Endodermal cell (in vitro differentiated cells): Measurements from ENCODE around the gene PITPNM3. TPM values are rescaled to one million over a fixed set of nuclear protein-coding genes. Genes with fewer than 3 reads are reported as not detected.

Source experiments
- DNase-seq: peaks from one replicate; pipeline ENCODE4 v3.0.0-alpha.2; 2017
- H3K27ac ChIP-seq: 2 replicates; pipeline ENCODE4 v1.5.1; 2013; ENCODE audit warnings: mild to moderate bottlenecking, low read depth, low read length, moderate library complexity
- H3K27me3 ChIP-seq: 2 replicates; pipeline ENCODE4 v1.6.1; 2013; ENCODE audit warnings: mild to moderate bottlenecking, low read length, moderate library complexity; ENCODE audit not compliant: insufficient read depth, control insufficient read depth, poor library complexity, severe bottlenecking
- H3K36me3 ChIP-seq: 2 replicates; pipeline ENCODE4 v1.7.0; 2013; ENCODE audit warnings: mild to moderate bottlenecking, low read length, moderate library complexity; ENCODE audit not compliant: control insufficient read depth, insufficient read depth
- H3K4me1 ChIP-seq: one replicate; pipeline ENCODE4 v1.7.0; 2013; ENCODE audit warnings: low read length; ENCODE audit not compliant: control insufficient read depth, insufficient read depth
- H3K4me3 ChIP-seq: 2 replicates; pipeline ENCODE4 v1.5.1; 2013; ENCODE audit warnings: mild to moderate bottlenecking, low read length, moderate library complexity
- H3K9ac ChIP-seq: 2 replicates; pipeline ENCODE4 v1.6.1; 2013; ENCODE audit warnings: mild to moderate bottlenecking, low read length, moderate library complexity; ENCODE audit not compliant: poor library complexity, severe bottlenecking; ENCODE audit errors: extremely low read depth
- H3K9me3 ChIP-seq: 2 replicates; pipeline ENCODE4 v1.6.1; 2013; ENCODE audit warnings: mild to moderate bottlenecking, low read length, moderate library complexity; ENCODE audit not compliant: control insufficient read depth
- H3K27ac Mint-ChIP-seq: 2 replicates; pipeline ENCODE4 v1.8.0; 2020; ENCODE audit warnings: mixed read lengths
- H3K27me3 Mint-ChIP-seq: 2 replicates; pipeline ENCODE4 v1.8.0; 2021; ENCODE audit warnings: mild to moderate bottlenecking, mixed read lengths; ENCODE audit not compliant: insufficient read depth
- H3K36me3 Mint-ChIP-seq: 2 replicates; pipeline ENCODE4 v1.8.0; 2020; ENCODE audit warnings: low read depth, mixed read lengths
- H3K4me1 Mint-ChIP-seq: 2 replicates; pipeline ENCODE4 v1.8.0; 2020; ENCODE audit warnings: mixed read lengths
- H3K4me3 Mint-ChIP-seq: 2 replicates; pipeline ENCODE4 v1.8.0; 2020; ENCODE audit warnings: mild to moderate bottlenecking, moderate library complexity, mixed read lengths
- H3K9me3 Mint-ChIP-seq: 2 replicates; pipeline ENCODE4 v1.8.0; 2020; ENCODE audit warnings: mild to moderate bottlenecking, mixed read lengths
- CTCF ChIP-seq: fragments of 200-600 bp; sonication (generic); conservative IDR thresholded peaks from 2 replicates; pipeline ENCODE4 v1.5.0; 2021; ENCODE audit warnings: antibody characterized with exemption, mild to moderate bottlenecking
- WGBS, 2 experiments: methylation state at CpG; one replicate each; pipeline versions ENCODE4 v1.1.5 to v1.1.7; 2013; ENCODE audit warnings: missing lambda C conversion rate in 2 of 2, mixed read lengths in 1 of 2; ENCODE audit not compliant: insufficient coverage in 1 of 2, insufficient read length in 1 of 2; 5-methylcytosine and 5-hydroxymethylcytosine counted together
- long read RNA-seq, 4 experiments: library from polyadenylated mRNA in 2 of 4; library from RNA in 1 of 4; library from capped mRNA in 1 of 4; stranded (forward) in 3 of 4; unstranded in 1 of 4; transcript quantifications; one replicate each; pipeline ENCODE4 v2.0.0, GENCODE V29; 2020 to 2021; ENCODE audit warnings: inconsistent platforms in 1 of 4
- polyA plus RNA-seq, 2 experiments: library from polyadenylated mRNA; stranded (reverse); fragments of 50-300 nt; gene quantifications; one replicate each; pipeline ENCODE4 v1.2.3, GENCODE V29; 2013
- total RNA-seq, 2 donors: library from RNA; stranded (reverse); fragmentation: NEBNext Ultra II Directional in 1 of 2; extraction: Animal tissue kit (Norgen Biotek cat#: 25700) in 1 of 2; gene quantifications; 2 replicates in 1 of 2; 3 replicates in 1 of 2; pipeline ENCODE4 v1.2.1, GENCODE V29; 2021

Gene PITPNM3
- total RNA-seq, result 1 to 10 TPM; 1.8 to 2.7 TPM
- 1.1 TPM for polyA plus RNA-seq (2013, experiment 1 of 2)
- 1.3 TPM for polyA plus RNA-seq (2013, experiment 2 of 2)
- long read RNA-seq, experiment 1, result 0 reads
- long read RNA-seq, experiment 2, partial matches to known transcripts, result 1 of 2 reads
- long read RNA-seq, experiment 2, other reads (novel, unspliced or antisense), result 1 of 2 reads
- long read RNA-seq, experiment 3, result 0 reads
- long read RNA-seq, experiment 4, partial matches to known transcripts, result 0 of 1 reads
- long read RNA-seq, experiment 4, other reads (novel, unspliced or antisense), result 1 of 1 reads

- 3 to 10% methylated on average over 12 to 110 of the region's 122 CpGs for WGBS, 2 experiments
- H3K4me3 Mint-ChIP-seq, result peak within 1 kb of the TSS; percentile 63
- H3K4me1 Mint-ChIP-seq, result peaks cover 6% of the 10 kb centered on the region
- no peaks in the 10 kb centered on the region for H3K4me1 ChIP-seq
- no peaks in the 10 kb centered on the region for H3K9me3 ChIP-seq
- H3K27ac Mint-ChIP-seq, result no peak within 1 kb of the TSS
- H3K36me3 ChIP-seq, result no peaks in the 10 kb centered on the region
- H3K9ac ChIP-seq, result no peak within 1 kb of the TSS
- peak within 1 kb of the TSS; percentile 70 for H3K4me3 ChIP-seq
- H3K27ac ChIP-seq, result no peak within 1 kb of the TSS
- H3K27me3 Mint-ChIP-seq, result peaks cover 68% of the 10 kb centered on the region
- H3K9me3 Mint-ChIP-seq, result no peaks in the 10 kb centered on the region
- H3K27me3 ChIP-seq, result peaks cover 69% of the 10 kb centered on the region
- peak; percentile 80 for DNase-seq
- H3K36me3 Mint-ChIP-seq, result no peaks in the 10 kb centered on the region
- no peak for TF ChIP-seq CTCF
These were observed at the start of gene PITPNM3 for GRCh38 chr17:6556121-6557039. Gene PITPNM3, minus strand, starts transcription at chr17:6556555. Its CDS starts 149 bp downstream, at chr17:6556406.

DNA sequence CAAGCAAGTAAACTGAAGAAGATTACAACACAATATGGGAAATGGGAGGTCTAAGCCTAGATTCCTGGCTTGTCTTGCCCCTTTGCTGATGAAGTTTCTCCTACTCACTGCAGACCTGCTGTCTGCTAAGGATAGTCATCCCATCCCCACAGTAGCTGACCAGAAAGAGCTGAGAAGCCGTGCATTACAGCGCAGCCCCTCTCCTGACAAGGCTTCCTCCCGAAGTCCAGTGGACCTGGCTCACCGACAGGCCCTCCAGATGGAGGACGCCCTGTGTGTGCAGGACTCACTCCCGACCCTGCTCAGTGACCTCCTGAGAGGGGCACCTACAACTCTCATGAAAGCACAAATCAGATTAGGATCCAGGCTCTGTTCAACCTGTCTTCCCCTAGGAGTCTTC, 48.8 kb upstream of the PITPNM3 start:
- Histone ChIP-seq H3K4me3 (no peak overlapping the region), H3K27me3 (no peaks in the 10 kb centered on the region), H3K27ac (no peak overlapping the region), H3K36me3 (peaks cover 88% of the 10 kb centered on the region), H3K9me3 (no peaks in the 10 kb centered on the region), H3K4me1 (no peaks in the 10 kb centered on the region), H3K9ac (no peak overlapping the region)
- WGBS, 2 experiments, result 94 to 100% methylated on average over 6 of the region's 6 CpGs
- no peak for DNase-seq
- H3K27me3 Mint-ChIP-seq, result no peaks in the 10 kb centered on the region
- H3K36me3 Mint-ChIP-seq, result peaks cover 80% of the 10 kb centered on the region
- no peak overlapping the region for H3K4me3 Mint-ChIP-seq
- H3K4me1 Mint-ChIP-seq, result peaks cover 12% of the 10 kb centered on the region
- TF ChIP-seq CTCF, result no peak
- H3K27ac Mint-ChIP-seq, result no peak overlapping the region
- H3K9me3 Mint-ChIP-seq, result no peaks in the 10 kb centered on the region

- Mint-ChIP-seq H3K9me3 (no peaks in the 10 kb centered on the region), H3K4me1 (peaks cover 18% of the 10 kb centered on the region), H3K27me3 (no peaks in the 10 kb centered on the region), H3K4me3 (no peak overlapping the region), H3K36me3 (peaks cover 80% of the 10 kb centered on the region), H3K27ac (no peak overlapping the region)
- Histone ChIP-seq H3K27me3 (no peaks in the 10 kb centered on the region), H3K4me1 (no peaks in the 10 kb centered on the region), H3K4me3 (no peak overlapping the region), H3K9me3 (no peaks in the 10 kb centered on the region), H3K27ac (no peak overlapping the region), H3K9ac (no peak overlapping the region), H3K36me3 (peaks cover 88% of the 10 kb centered on the region)
- TF ChIP-seq CTCF, result no peak
- WGBS, 2 experiments, result 86 to 96% methylated on average over 2 to 3 of the region's 3 CpGs
- DNase-seq, result no peak
These were observed 47.5 kb upstream of the PITPNM3 start for GRCh38 chr17:6603744-6604325.
